ENCODE data around the gene SMIM44.

GRCh38 chr19:3511506-3512251 lies 28.4 kb upstream of the SMIM44 start:
- no peak for TF ChIP-seq CTCF (conservative IDR thresholded peaks at IDR 0.05)
- no peak for TF ChIP-seq ZFX (IDR thresholded peaks at IDR 0.05)

Data from C4-2B (cell line).